ENCODE data around the gene RNPC3. TPM values are rescaled to one million over a fixed set of nuclear protein-coding genes. Genes with fewer than 3 reads are reported as not detected.

Gene RNPC3
- total RNA-seq, 1 experiment from 2014 or later, result 16.4 TPM

- TF ChIP-seq ATF6 (CRISPR knock-in tag; IDR thresholded peaks at IDR 0.05), result no peak
- no peak for TF ChIP-seq KAT7 (CRISPR knock-in tag; IDR thresholded peaks at IDR 0.05; ENCODE audit: borderline replicate concordance)
- TF ChIP-seq ATF2 (CRISPR knock-in tag; IDR thresholded peaks at IDR 0.05; ENCODE audit: borderline replicate concordance, low read depth), result no peak
- no peak for TF ChIP-seq ZBTB43 (CRISPR knock-in tag; IDR thresholded peaks at IDR 0.05)
- TF ChIP-seq ZNF263 (CRISPR knock-in tag; IDR thresholded peaks at IDR 0.05; ENCODE audit: low read depth), result no peak
- no peak for TF ChIP-seq FOXK1 (CRISPR knock-in tag; IDR thresholded peaks at IDR 0.05)
- TF ChIP-seq ERG (CRISPR knock-in tag; IDR thresholded peaks at IDR 0.05), result no peak
- no peak for TF ChIP-seq RORB (CRISPR knock-in tag; IDR thresholded peaks at IDR 0.05)
- TF ChIP-seq EMX1 (CRISPR knock-in tag; IDR thresholded peaks at IDR 0.05), result no peak
- no peak for TF ChIP-seq CREM (CRISPR knock-in tag; IDR thresholded peaks at IDR 0.05)
- no peak for TF ChIP-seq JAZF1 (CRISPR knock-in tag; IDR thresholded peaks at IDR 0.05)
- ChIA-PET POLR2A (no interaction called here), CTCF (no interaction called here)
- no peaks in the 10 kb centered on the region for H3K4me1 Mint-ChIP-seq
- H3K27me3 Mint-ChIP-seq (ENCODE audit: low read depth), result no peaks in the 10 kb centered on the region
- no peak for ATAC-seq
- no peak overlapping the region for H3K27ac Mint-ChIP-seq
- no peak overlapping the region for H3K4me3 Mint-ChIP-seq
- no peaks in the 10 kb centered on the region for H3K9me3 Mint-ChIP-seq
- H3K36me3 Mint-ChIP-seq, result no peaks in the 10 kb centered on the region
- no peak for DNase-seq (ENCODE audit: low spot score)
These were observed 48.4 kb upstream of the RNPC3 start for GRCh38 chr1:103477101-103477500.

GRCh38 chr1:103489935-103490334 lies 35.6 kb upstream of the RNPC3 start:
- Mint-ChIP-seq H3K36me3 (no peaks in the 10 kb centered on the region), H3K27ac (no peak overlapping the region), H3K9me3 (peaks cover 4% of the 10 kb centered on the region; the same call in 1 of the 2 replicates), H3K4me3 (no peak overlapping the region), H3K27me3 (ENCODE audit: low read depth) (no peaks in the 10 kb centered on the region), H3K4me1 (peaks cover 7% of the 10 kb centered on the region)
- DNase-seq (ENCODE audit: low spot score) (no peak), ATAC-seq (no peak)
- ChIA-PET POLR2A (no interaction called here), CTCF (no interaction called here)
- TF ChIP-seq MLX (CRISPR knock-in tag; IDR thresholded peaks at IDR 0.05), result no peak

- POLR2A ChIA-PET, result no interaction called here
- CTCF ChIA-PET, result no interaction called here
- no peaks in the 10 kb centered on the region for H3K27me3 Mint-ChIP-seq (ENCODE audit: low read depth)
- DNase-seq (ENCODE audit: low spot score) (no peak), ATAC-seq (no peak)
- H3K36me3 Mint-ChIP-seq, result no peaks in the 10 kb centered on the region
- H3K27ac Mint-ChIP-seq, result no peak overlapping the region
- TF ChIP-seq NR2C2 (CRISPR knock-in tag; IDR thresholded peaks at IDR 0.05) (no peak), NR3C1 (CRISPR knock-in tag; conservative IDR thresholded peaks at IDR 0.05; ENCODE audit: low read depth) (no peak)
- H3K4me3 Mint-ChIP-seq, result no peak overlapping the region
- H3K9me3 Mint-ChIP-seq, result 0 out of 2 replicates have a peak, but pooled peaks cover 3% of the 10 kb centered on the region
- peaks cover 7% of the 10 kb centered on the region for H3K4me1 Mint-ChIP-seq
These were observed 33.4 kb upstream of the RNPC3 start for GRCh38 chr1:103492003-103492625.
